Peyer's patch (tissue), 4 donors: ENCODE data around the gene OR10H4. TPM values are rescaled to one million over a fixed set of nuclear protein-coding genes. Genes with fewer than 3 reads are reported as not detected.

Experiments used
- DNase-seq, 3 donors: peaks; one replicate each; pipeline ENCODE4 v3.0.0-alpha.2; 2017 to 2019
- H3K27ac ChIP-seq, 4 donors: fragments of 200-600 bp; sonication (generic); one replicate each; pipeline ENCODE4 v1.5.1; 2016 to 2019
- H3K27me3 ChIP-seq, 2 donors: fragments of 200-600 bp; sonication (generic); one replicate each; pipeline ENCODE4 v1.5.1; 2019
- H3K36me3 ChIP-seq, 3 donors: fragments of 200-600 bp; sonication (generic); one replicate each; pipeline ENCODE4 v1.5.1; 2016 to 2019
- H3K4me1 ChIP-seq, 4 donors: fragments of 200-600 bp; sonication (generic); one replicate each; pipeline ENCODE4 v1.5.1; 2016 to 2019
- H3K4me3 ChIP-seq, 4 donors: fragments of 200-600 bp; sonication (generic); 1 replicate in 3 of 4; 2 replicates in 1 of 4; pipeline ENCODE4 v1.5.1; 2016 to 2019; ENCODE audit warnings: mild to moderate bottlenecking in 1 of 4
- H3K9me3 ChIP-seq, 4 donors: fragments of 200-600 bp; sonication (generic); one replicate each; pipeline ENCODE4 v1.5.1; 2016 to 2019; ENCODE audit warnings: mild to moderate bottlenecking in 1 of 4
- POLR2A ChIP-seq, 2 donors: fragments of 450-650 bp; IDR thresholded peaks; one replicate each; pipeline ENCODE4 v1.5.1; 2017; ENCODE audit warnings: antibody characterized with exemption in 2 of 2, mild to moderate bottlenecking in 2 of 2, moderate library complexity in 2 of 2
- total RNA-seq, 4 donors: library from RNA; depleted of rRNA; stranded (reverse); fragments of >200 nt; gene quantifications; one replicate each; pipeline ENCODE4 v1.1.0, GENCODE V29; 2016
- TF ChIP-seq, protein P1 (sequence below), 6 experiments: fragments of 450-650 bp in 4 of 6; fragments of 200-600 bp in 2 of 6; sonication (generic) in 1 of 6; IDR thresholded peaks; one replicate each; pipeline ENCODE4 v1.5.1; 2017 to 2019; ENCODE audit warnings: antibody characterized with exemption in 6 of 6, mild to moderate bottlenecking in 3 of 6, moderate library complexity in 1 of 6

The OR10H4 gene
- total RNA-seq, 4 donors from 2014 or later: not detected

DNA sequence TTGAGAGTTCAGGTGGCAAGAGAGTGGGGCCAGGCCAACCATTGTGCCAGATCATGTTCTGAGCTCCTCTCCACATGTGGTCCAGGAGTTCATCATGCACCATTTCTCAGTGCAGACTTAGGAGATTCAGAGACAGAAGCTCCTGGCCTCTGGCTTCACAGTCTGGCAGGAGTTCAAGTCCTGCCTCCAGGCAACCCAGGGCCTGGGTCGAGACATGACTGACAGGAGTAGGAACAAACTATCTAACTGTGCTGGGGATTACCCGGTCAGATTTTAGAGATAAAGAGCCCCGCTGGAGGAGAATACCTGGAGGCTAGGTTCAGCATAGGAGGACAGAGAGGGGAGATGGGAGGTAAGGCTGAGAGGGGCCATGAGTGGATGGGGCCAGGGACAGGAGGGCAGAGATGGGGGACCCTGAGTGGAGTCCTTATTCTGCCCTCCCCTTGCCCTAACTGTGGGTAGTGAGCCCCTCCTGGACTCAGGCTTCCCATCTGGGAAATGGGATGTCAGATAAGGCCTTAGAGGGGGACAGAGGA, 13.6 kb upstream of the OR10H4 start:
- TF ChIP-seq, protein P1, sequence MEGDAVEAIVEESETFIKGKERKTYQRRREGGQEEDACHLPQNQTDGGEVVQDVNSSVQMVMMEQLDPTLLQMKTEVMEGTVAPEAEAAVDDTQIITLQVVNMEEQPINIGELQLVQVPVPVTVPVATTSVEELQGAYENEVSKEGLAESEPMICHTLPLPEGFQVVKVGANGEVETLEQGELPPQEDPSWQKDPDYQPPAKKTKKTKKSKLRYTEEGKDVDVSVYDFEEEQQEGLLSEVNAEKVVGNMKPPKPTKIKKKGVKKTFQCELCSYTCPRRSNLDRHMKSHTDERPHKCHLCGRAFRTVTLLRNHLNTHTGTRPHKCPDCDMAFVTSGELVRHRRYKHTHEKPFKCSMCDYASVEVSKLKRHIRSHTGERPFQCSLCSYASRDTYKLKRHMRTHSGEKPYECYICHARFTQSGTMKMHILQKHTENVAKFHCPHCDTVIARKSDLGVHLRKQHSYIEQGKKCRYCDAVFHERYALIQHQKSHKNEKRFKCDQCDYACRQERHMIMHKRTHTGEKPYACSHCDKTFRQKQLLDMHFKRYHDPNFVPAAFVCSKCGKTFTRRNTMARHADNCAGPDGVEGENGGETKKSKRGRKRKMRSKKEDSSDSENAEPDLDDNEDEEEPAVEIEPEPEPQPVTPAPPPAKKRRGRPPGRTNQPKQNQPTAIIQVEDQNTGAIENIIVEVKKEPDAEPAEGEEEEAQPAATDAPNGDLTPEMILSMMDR (IDR thresholded peaks at IDR 0.05): no peak
- TF ChIP-seq POLR2A (IDR thresholded peaks at IDR 0.05): no peak
- H3K9me3 ChIP-seq: no peaks in the 10 kb centered on the region
- H3K36me3 ChIP-seq: no peaks in the 10 kb centered on the region
- H3K27me3 ChIP-seq: no peaks in the 10 kb centered on the region
- DNase-seq: no peak
- H3K4me3 ChIP-seq: no peak overlapping the region
- peaks cover 0 to 16% (median 0%) of the 10 kb centered on the region in 4 donors for H3K4me1 ChIP-seq
- peak overlapping the region in 2 of 4 donors; percentile 87 to 88 for H3K27ac ChIP-seq

GRCh38 chr19:15936173-15936572, 12.6 kb upstream of the OR10H4 start:
- H3K27ac ChIP-seq: peak overlapping the region in 1 of 4 donors; percentile 87
- no peak for DNase-seq
- no peak for TF ChIP-seq POLR2A (IDR thresholded peaks at IDR 0.05)
- TF ChIP-seq, protein P1 (IDR thresholded peaks at IDR 0.05): no peak

DNA sequence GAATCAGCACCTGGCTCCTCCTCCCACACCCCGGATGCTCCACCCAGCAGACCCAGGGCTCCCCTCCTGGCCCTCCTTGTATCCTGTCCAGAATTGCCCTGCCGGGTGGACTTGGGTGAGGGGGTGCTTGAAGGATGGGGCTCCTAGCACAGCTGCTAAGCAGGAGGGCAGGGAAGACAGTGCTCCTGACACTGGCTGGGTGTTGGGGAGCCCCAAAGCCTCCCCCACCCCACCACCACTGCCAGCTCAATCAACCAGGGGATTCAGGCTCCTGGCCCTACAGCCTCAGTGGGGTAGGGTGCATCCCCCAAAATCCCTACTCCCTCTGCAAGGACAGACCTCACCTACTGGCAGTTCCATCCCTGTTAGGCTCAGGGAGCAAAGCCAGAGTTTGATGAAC, 11.9 kb upstream of the OR10H4 start:
- Histone ChIP-seq H3K4me1 (peaks cover 0 to 16% (median 0%) of the 10 kb centered on the region in 4 donors), H3K9me3 (no peaks in the 10 kb centered on the region)

More at GRCh38 chr19:15936173-15936572, 12.6 kb upstream of the OR10H4 start:
- H3K4me3 ChIP-seq: no peak overlapping the region
- no peaks in the 10 kb centered on the region for H3K27me3 ChIP-seq
- no peaks in the 10 kb centered on the region for H3K36me3 ChIP-seq
- peaks cover 0 to 16% (median 0%) of the 10 kb centered on the region in 4 donors for H3K4me1 ChIP-seq
- no peaks in the 10 kb centered on the region for H3K9me3 ChIP-seq

GRCh38 chr19:15937771-15938170, 11.0 kb upstream of the OR10H4 start:
- no peak for DNase-seq
- Histone ChIP-seq H3K27ac (no peak overlapping the region), H3K27me3 (no peaks in the 10 kb centered on the region), H3K4me3 (no peak overlapping the region), H3K36me3 (no peaks in the 10 kb centered on the region), H3K9me3 (no peaks in the 10 kb centered on the region), H3K4me1 (peaks cover 0 to 16% (median 0%) of the 10 kb centered on the region in 4 donors)
- TF ChIP-seq, protein P1 (IDR thresholded peaks at IDR 0.05): no peak
- no peak for TF ChIP-seq POLR2A (IDR thresholded peaks at IDR 0.05)

More for the DNA sequence above, 11.9 kb upstream of the OR10H4 start:
- DNase-seq: no peak
- Histone ChIP-seq H3K27ac (no peak overlapping the region), H3K4me3 (no peak overlapping the region), H3K27me3 (no peaks in the 10 kb centered on the region), H3K36me3 (no peaks in the 10 kb centered on the region)
- TF ChIP-seq, protein P1 (IDR thresholded peaks at IDR 0.05): no peak
- no peak for TF ChIP-seq POLR2A (IDR thresholded peaks at IDR 0.05)

DNA sequence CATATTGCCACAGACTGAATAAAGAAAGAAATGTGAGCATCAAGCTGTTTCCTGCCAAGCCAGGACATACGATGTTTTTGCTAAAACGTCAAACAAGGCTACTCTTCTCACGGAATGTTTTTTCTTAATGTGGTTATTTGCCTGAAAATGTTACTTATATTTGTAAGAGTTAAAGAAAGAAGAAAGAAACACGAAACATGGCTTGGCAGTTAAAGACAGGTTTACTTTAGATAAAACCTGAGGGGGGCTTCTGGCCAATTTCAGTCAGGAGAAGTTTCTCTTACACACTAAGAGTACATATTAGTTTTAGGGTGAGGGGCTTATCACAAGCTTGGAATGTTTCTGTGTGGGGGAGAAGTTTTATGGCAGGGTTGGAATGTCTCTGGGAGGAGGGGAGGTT, 4.4 kb upstream of the OR10H4 start:
- H3K4me3 ChIP-seq: no peak overlapping the region
- DNase-seq: no peak
- H3K27me3 ChIP-seq: no peaks in the 10 kb centered on the region
- no peaks in the 10 kb centered on the region for H3K36me3 ChIP-seq
- no peak overlapping the region for H3K27ac ChIP-seq
- peaks cover 0 to 10% (median 2%) of the 10 kb centered on the region in 4 donors for H3K9me3 ChIP-seq
- no peaks in the 10 kb centered on the region for H3K4me1 ChIP-seq
- TF ChIP-seq, protein P1 (IDR thresholded peaks at IDR 0.05): no peak
